Liver (tissue), 9 donors: Measurements from ENCODE around the gene TCF7L2. TPM values are rescaled to one million over a fixed set of nuclear protein-coding genes. Genes with fewer than 3 reads are reported as not detected.

ENCODE experiments used
- DNase-seq: peaks from one replicate; pipeline ENCODE4 v3.0.0-alpha.2; 2017; ENCODE audit warnings: low spot score
- H3K27ac ChIP-seq, 2 donors: one replicate each; pipeline ENCODE4 v1.7.0; 2013; ENCODE audit warnings: inconsistent platforms in 2 of 2, low read length in 2 of 2, control low read depth in 1 of 2, low read depth in 1 of 2, mild to moderate bottlenecking in 1 of 2
- H3K27me3 ChIP-seq, 4 donors: one replicate each; pipeline versions ENCODE4 v1.6.1 to v1.7.0; 2013; ENCODE audit warnings: low read length in 3 of 4, inconsistent platforms in 1 of 4, mild to moderate bottlenecking in 1 of 4, moderate library complexity in 1 of 4; ENCODE audit not compliant: control insufficient read depth in 4 of 4, insufficient read depth in 4 of 4
- H3K36me3 ChIP-seq, 4 donors: one replicate each; pipeline versions ENCODE4 v1.6.1 to v1.7.0; 2013; ENCODE audit warnings: low read length in 3 of 4, mild to moderate bottlenecking in 3 of 4, low read depth in 1 of 4, moderate library complexity in 1 of 4; ENCODE audit not compliant: control insufficient read depth in 4 of 4, insufficient read depth in 3 of 4
- H3K4me1 ChIP-seq, 4 donors: one replicate each; pipeline versions ENCODE4 v1.6.1 to v1.7.0; 2013; ENCODE audit warnings: low read length in 3 of 4, mild to moderate bottlenecking in 3 of 4, moderate library complexity in 1 of 4; ENCODE audit not compliant: control insufficient read depth in 4 of 4, insufficient read depth in 4 of 4
- H3K4me3 ChIP-seq, 3 donors: one replicate each; pipeline versions ENCODE4 v1.6.1 to v1.7.0; 2013; ENCODE audit warnings: low read length in 3 of 3, control low read depth in 1 of 3, low read depth in 1 of 3, mild to moderate bottlenecking in 1 of 3
- H3K9ac ChIP-seq, 2 donors: one replicate each; pipeline ENCODE4 v1.7.0; 2013; ENCODE audit warnings: low read length in 2 of 2, mild to moderate bottlenecking in 2 of 2, moderate library complexity in 2 of 2, control low read depth in 1 of 2, low read depth in 1 of 2
- H3K9me3 ChIP-seq, 4 donors: one replicate each; pipeline versions ENCODE4 v1.6.1 to v1.7.0; 2013; ENCODE audit warnings: low read length in 3 of 4; ENCODE audit not compliant: control insufficient read depth in 4 of 4
- ATF3 ChIP-seq: IDR thresholded peaks from 2 replicates; pipeline ENCODE4 v1.6.1; 2016; ENCODE audit warnings: antibody characterized with exemption
- CTCF ChIP-seq: fragments of 150-350 bp; IDR thresholded peaks from 2 replicates; pipeline ENCODE4 v1.5.1; 2017; ENCODE audit warnings: improper control_type of control experiment, low read depth, low read length; ENCODE audit not compliant: missing input control
- EGR1 ChIP-seq, 2 donors: IDR thresholded peaks; 2 replicates each; pipeline ENCODE4 v1.6.1; 2016 to 2018; ENCODE audit warnings: antibody characterized with exemption in 2 of 2, low read depth in 2 of 2
- FOXA1 ChIP-seq: IDR thresholded peaks from 2 replicates; pipeline ENCODE4 v1.6.1; 2016; ENCODE audit warnings: antibody characterized with exemption
- FOXA2 ChIP-seq: IDR thresholded peaks from 2 replicates; pipeline ENCODE4 v1.6.1; 2016; ENCODE audit warnings: antibody characterized with exemption
- GABPA ChIP-seq, 2 donors: IDR thresholded peaks in 1 of 2; conservative IDR thresholded peaks in 1 of 2; 2 replicates each; pipeline ENCODE4 v1.6.1; 2016; ENCODE audit warnings: antibody characterized with exemption in 2 of 2, mild to moderate bottlenecking in 1 of 2, moderate library complexity in 1 of 2
- HNF4A ChIP-seq, 2 donors: conservative IDR thresholded peaks; 2 replicates each; pipeline ENCODE4 v1.6.1; 2016; ENCODE audit warnings: antibody characterized with exemption in 2 of 2, mild to moderate bottlenecking in 2 of 2
- HNF4G ChIP-seq: IDR thresholded peaks from 2 replicates; pipeline ENCODE4 v1.6.1; 2016; ENCODE audit warnings: antibody characterized with exemption
- JUND ChIP-seq, 2 donors: IDR thresholded peaks; 2 replicates each; pipeline ENCODE4 v1.6.1; 2016; ENCODE audit warnings: antibody characterized with exemption in 2 of 2
- MAX ChIP-seq: IDR thresholded peaks from 2 replicates; pipeline ENCODE4 v1.6.1; 2016; ENCODE audit warnings: antibody characterized with exemption
- NR2F2 ChIP-seq: IDR thresholded peaks from 2 replicates; pipeline ENCODE4 v1.6.1; 2016; ENCODE audit warnings: antibody characterized with exemption
- RAD21 ChIP-seq, 2 donors: IDR thresholded peaks; 2 replicates each; pipeline ENCODE4 v1.6.1; 2016; ENCODE audit warnings: antibody characterized with exemption in 2 of 2, mild to moderate bottlenecking in 2 of 2
- REST ChIP-seq: IDR thresholded peaks from 2 replicates; pipeline ENCODE4 v1.6.1; 2016; ENCODE audit warnings: antibody characterized with exemption, mild to moderate bottlenecking
- RXRA ChIP-seq, 2 donors: IDR thresholded peaks; 2 replicates each; pipeline ENCODE4 v1.6.1; 2017 to 2018; ENCODE audit warnings: antibody characterized with exemption in 2 of 2, mild to moderate bottlenecking in 1 of 2
- SP1 ChIP-seq: IDR thresholded peaks from 2 replicates; pipeline ENCODE4 v1.6.1; 2018; ENCODE audit warnings: antibody characterized with exemption, mild to moderate bottlenecking
- TAF1 ChIP-seq: conservative IDR thresholded peaks from 2 replicates; pipeline ENCODE4 v1.6.1; 2016; ENCODE audit warnings: antibody characterized with exemption, mild to moderate bottlenecking
- YY1 ChIP-seq: IDR thresholded peaks from 2 replicates; pipeline ENCODE4 v1.6.1; 2016; ENCODE audit warnings: antibody characterized with exemption, mild to moderate bottlenecking
- WGBS: extraction: QIAGEN DNeasy Blood & Tissue Kit; methylation state at CpG from one replicate; pipeline ENCODE4 v1.1.7; 2013; 5-methylcytosine and 5-hydroxymethylcytosine counted together
- polyA plus RNA-seq, 2 donors: library from polyadenylated mRNA; stranded (reverse) in 1 of 2; unstranded in 1 of 2; fragments of 200-250 nt in 1 of 2; fragments of >200 nt in 1 of 2; fragmentation: Nextera tagmentation in 1 of 2; extraction: Ambion mirVana in 1 of 2; gene quantifications; one replicate each; pipeline versions ENCODE4 v1.2.1 to v1.2.3, GENCODE V29; 2013 to 2015
- total RNA-seq, 2 donors: library from RNA; depleted of rRNA; stranded (reverse); fragments of >200 nt; gene quantifications; one replicate each; pipeline ENCODE4 v1.2.3, GENCODE V29; 2014
- donor health status: healthy.
- donor health status: healthy.
- donor health status: healthy.
- donor health status: healthy.
- donor health status: healthy.

Gene TCF7L2
- total and polyA plus RNA-seq, 4 donors, result 4.9 to 18.0 (median 8.3) TPM

- WGBS, result 97% methylated on average over 11 of the region's 11 CpGs
- no peak overlapping the region for H3K4me3 ChIP-seq
- no peaks in the 10 kb centered on the region for H3K9me3 ChIP-seq
- no peaks in the 10 kb centered on the region for H3K4me1 ChIP-seq
- H3K36me3 ChIP-seq, result no peaks in the 10 kb centered on the region
- no peaks in the 10 kb centered on the region for H3K27me3 ChIP-seq
- H3K9ac ChIP-seq, result no peak overlapping the region
- H3K27ac ChIP-seq, result no peak overlapping the region
- TF ChIP-seq RXRA (IDR thresholded peaks at IDR 0.05) (no peak), NR2F2 (no peak), HNF4G (no peak), HNF4A (conservative IDR thresholded peaks at IDR 0.05) (no peak), REST (no peak), CTCF (no peak), JUND (IDR thresholded peaks at IDR 0.05) (no peak), GABPA (IDR thresholded peaks at IDR 0.05 in 1 of 2, conservative IDR thresholded peaks at IDR 0.05 in 1 of 2) (no peak), FOXA2 (no peak), RAD21 (IDR thresholded peaks at IDR 0.05) (no peak), EGR1 (IDR thresholded peaks at IDR 0.05; ENCODE audit: low read depth in 2 of 2) (no peak), MAX (no peak), ATF3 (no peak)
- no peak for DNase-seq
Measured at GRCh38 chr10:113177936-113178335, 227.9 kb downstream of the TCF7L2 start.

GRCh38 chr10:113178771-113179170 lies 228.7 kb downstream of the TCF7L2 start:
- WGBS, result 87% methylated on average over 3 of the region's 3 CpGs
- H3K4me3 ChIP-seq, result no peak overlapping the region
- no peak overlapping the region for H3K27ac ChIP-seq
- no peak for DNase-seq
- H3K9me3 ChIP-seq, result no peaks in the 10 kb centered on the region
- no peaks in the 10 kb centered on the region for H3K27me3 ChIP-seq
- no peaks in the 10 kb centered on the region for H3K4me1 ChIP-seq
- H3K36me3 ChIP-seq, result no peaks in the 10 kb centered on the region
- no peak overlapping the region for H3K9ac ChIP-seq
- TF ChIP-seq MAX, result no peak
- TF ChIP-seq FOXA1, result no peak
- TF ChIP-seq TAF1, result no peak
- no peak for TF ChIP-seq FOXA2
- no peak for TF ChIP-seq RXRA (IDR thresholded peaks at IDR 0.05)
- no peak for TF ChIP-seq YY1
- TF ChIP-seq NR2F2, result no peak
- TF ChIP-seq EGR1 (IDR thresholded peaks at IDR 0.05; ENCODE audit: low read depth in 2 of 2), result no peak
- no peak for TF ChIP-seq CTCF
- no peak for TF ChIP-seq REST
- TF ChIP-seq JUND (IDR thresholded peaks at IDR 0.05), result no peak
- no peak for TF ChIP-seq HNF4A (conservative IDR thresholded peaks at IDR 0.05)
- TF ChIP-seq ATF3, result no peak
- no peak for TF ChIP-seq RAD21 (IDR thresholded peaks at IDR 0.05)
- TF ChIP-seq SP1, result no peak
- no peak for TF ChIP-seq GABPA (IDR thresholded peaks at IDR 0.05 in 1 of 2, conservative IDR thresholded peaks at IDR 0.05 in 1 of 2)
